ENCODE data around the gene LIMK2.

LIMK2 gene

DNA sequence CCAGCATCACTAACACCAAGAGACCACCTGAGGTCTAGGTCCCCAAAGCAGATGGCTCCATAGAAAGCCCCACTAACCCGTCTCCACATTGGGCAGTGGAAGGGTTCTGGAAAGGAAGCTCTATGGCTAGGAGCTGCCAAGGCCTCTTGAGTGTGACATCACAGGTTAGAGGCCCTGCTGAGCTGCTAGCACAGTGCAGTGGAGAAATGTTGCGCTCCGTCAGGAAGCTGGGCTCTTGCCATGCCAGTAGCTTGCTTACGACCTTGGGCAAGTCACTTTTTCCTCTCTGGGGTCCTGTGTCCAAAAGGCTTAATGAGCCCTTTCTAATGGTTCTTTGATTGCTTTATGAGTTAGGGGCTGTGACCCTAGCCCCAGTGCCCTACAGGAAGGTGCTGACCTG lies 69.6 kb downstream of the LIMK2 start:
- no peak overlapping the region for H3K27ac Mint-ChIP-seq
- no peaks in the 10 kb centered on the region for H3K27me3 Mint-ChIP-seq (ENCODE audit: low read depth, poor library complexity)
- TF ChIP-seq, protein P1, sequence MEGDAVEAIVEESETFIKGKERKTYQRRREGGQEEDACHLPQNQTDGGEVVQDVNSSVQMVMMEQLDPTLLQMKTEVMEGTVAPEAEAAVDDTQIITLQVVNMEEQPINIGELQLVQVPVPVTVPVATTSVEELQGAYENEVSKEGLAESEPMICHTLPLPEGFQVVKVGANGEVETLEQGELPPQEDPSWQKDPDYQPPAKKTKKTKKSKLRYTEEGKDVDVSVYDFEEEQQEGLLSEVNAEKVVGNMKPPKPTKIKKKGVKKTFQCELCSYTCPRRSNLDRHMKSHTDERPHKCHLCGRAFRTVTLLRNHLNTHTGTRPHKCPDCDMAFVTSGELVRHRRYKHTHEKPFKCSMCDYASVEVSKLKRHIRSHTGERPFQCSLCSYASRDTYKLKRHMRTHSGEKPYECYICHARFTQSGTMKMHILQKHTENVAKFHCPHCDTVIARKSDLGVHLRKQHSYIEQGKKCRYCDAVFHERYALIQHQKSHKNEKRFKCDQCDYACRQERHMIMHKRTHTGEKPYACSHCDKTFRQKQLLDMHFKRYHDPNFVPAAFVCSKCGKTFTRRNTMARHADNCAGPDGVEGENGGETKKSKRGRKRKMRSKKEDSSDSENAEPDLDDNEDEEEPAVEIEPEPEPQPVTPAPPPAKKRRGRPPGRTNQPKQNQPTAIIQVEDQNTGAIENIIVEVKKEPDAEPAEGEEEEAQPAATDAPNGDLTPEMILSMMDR (IDR thresholded peaks at IDR 0.05) = no peak

GRCh38 chr22:31282748-31283468 lies 70.8 kb downstream of the LIMK2 start:
- H3K9me3 Mint-ChIP-seq = no peaks in the 10 kb centered on the region
- TF ChIP-seq, protein P1 (IDR thresholded peaks at IDR 0.05) = no peak
- H3K4me1 Mint-ChIP-seq = peaks cover 43% of the 10 kb centered on the region
- no peak overlapping the region for H3K4me3 Mint-ChIP-seq
- H3K27ac Mint-ChIP-seq = peak overlapping the region; percentile 63
- H3K27me3 Mint-ChIP-seq (ENCODE audit: low read depth, poor library complexity) = no peaks in the 10 kb centered on the region
- DNase-seq = no peak
- H3K36me3 Mint-ChIP-seq (ENCODE audit: low read depth) = no peaks in the 10 kb centered on the region

More for the DNA sequence above, 69.6 kb downstream of the LIMK2 start:
- no peak for DNase-seq
- H3K4me3 Mint-ChIP-seq = no peak overlapping the region
- H3K4me1 Mint-ChIP-seq = peaks cover 46% of the 10 kb centered on the region
- H3K9me3 Mint-ChIP-seq = no peaks in the 10 kb centered on the region
- no peaks in the 10 kb centered on the region for H3K36me3 Mint-ChIP-seq (ENCODE audit: low read depth)

- H3K9me3 Mint-ChIP-seq = no peaks in the 10 kb centered on the region
- peaks cover 35% of the 10 kb centered on the region for H3K4me1 Mint-ChIP-seq
- DNase-seq = no peak
- peaks cover 8% of the 10 kb centered on the region for H3K27me3 Mint-ChIP-seq (ENCODE audit: low read depth, poor library complexity)
- no peaks in the 10 kb centered on the region for H3K36me3 Mint-ChIP-seq (ENCODE audit: low read depth)
- peak overlapping the region; percentile 76 for H3K27ac Mint-ChIP-seq
- no peak overlapping the region for H3K4me3 Mint-ChIP-seq
- TF ChIP-seq, protein P1 (IDR thresholded peaks at IDR 0.05) = no peak
These were observed 72.4 kb downstream of the LIMK2 start for GRCh38 chr22:31284281-31285155.

GRCh38 chr22:31286360-31287255 lies 74.5 kb downstream of the LIMK2 start:
- no peak overlapping the region for H3K27ac Mint-ChIP-seq
- peaks cover 48% of the 10 kb centered on the region for H3K4me1 Mint-ChIP-seq

GRCh38 chr22:31287818-31288495 lies 75.9 kb downstream of the LIMK2 start:
- Mint-ChIP-seq H3K27ac (no peak overlapping the region), H3K36me3 (ENCODE audit: low read depth) (peaks cover 10% of the 10 kb centered on the region), H3K4me1 (peaks cover 57% of the 10 kb centered on the region), H3K27me3 (ENCODE audit: low read depth, poor library complexity) (peaks cover 23% of the 10 kb centered on the region), H3K9me3 (no peaks in the 10 kb centered on the region), H3K4me3 (no peak overlapping the region)
- no peak for DNase-seq
- TF ChIP-seq, protein P1 (IDR thresholded peaks at IDR 0.05) = no peak

More at GRCh38 chr22:31286360-31287255, 74.5 kb downstream of the LIMK2 start:
- peaks cover 10% of the 10 kb centered on the region for H3K36me3 Mint-ChIP-seq (ENCODE audit: low read depth)
- no peak overlapping the region for H3K4me3 Mint-ChIP-seq
- TF ChIP-seq, protein P1 (IDR thresholded peaks at IDR 0.05) = no peak
- peaks cover 15% of the 10 kb centered on the region for H3K27me3 Mint-ChIP-seq (ENCODE audit: low read depth, poor library complexity)
- DNase-seq = no peak
- no peaks in the 10 kb centered on the region for H3K9me3 Mint-ChIP-seq
